SK-N-SH treated with all-trans-retinoic acid at 6 μM for 48 hours (cell line): ENCODE data around the gene EPN1.

Source experiments
- PATZ1 ChIP-seq: fragments of 250-450 bp; sonication (Bioruptor Pico); IDR thresholded peaks from 2 replicates; pipeline ENCODE4 v1.8.0; 2020; ENCODE audit warnings: mild to moderate bottlenecking, moderate library complexity, borderline replicate concordance
- SNAI2 ChIP-seq: fragments of 250-450 bp; sonication (Bioruptor Pico); IDR thresholded peaks from 2 replicates; pipeline ENCODE4 v1.5.0; 2020; ENCODE audit warnings: mild to moderate bottlenecking, moderate library complexity
- ZFP3 ChIP-seq: fragments of 250-450 bp; sonication (Bioruptor Pico); IDR thresholded peaks from 2 replicates; pipeline ENCODE4 v1.5.0; 2020; ENCODE audit warnings: mild to moderate bottlenecking, moderate library complexity
- ZNF565 ChIP-seq: fragments of 450-650 bp; formaldehyde crosslinking; conservative IDR thresholded peaks from 2 replicates; pipeline ENCODE4 v1.5.0; 2020; ENCODE audit warnings: low read depth, mild to moderate bottlenecking, moderate library complexity

GRCh38 chr19:55677572-55678028 is 2.6 kb downstream of the EPN1 start:
- no peak for TF ChIP-seq ZNF565 (CRISPR knock-in tag)
- TF ChIP-seq PATZ1 (CRISPR knock-in tag) = no peak
- TF ChIP-seq ZFP3 (CRISPR knock-in tag) = no peak
- TF ChIP-seq SNAI2 (CRISPR knock-in tag) = no peak
